ENCODE measurements around the gene PTPRT.

DNA sequence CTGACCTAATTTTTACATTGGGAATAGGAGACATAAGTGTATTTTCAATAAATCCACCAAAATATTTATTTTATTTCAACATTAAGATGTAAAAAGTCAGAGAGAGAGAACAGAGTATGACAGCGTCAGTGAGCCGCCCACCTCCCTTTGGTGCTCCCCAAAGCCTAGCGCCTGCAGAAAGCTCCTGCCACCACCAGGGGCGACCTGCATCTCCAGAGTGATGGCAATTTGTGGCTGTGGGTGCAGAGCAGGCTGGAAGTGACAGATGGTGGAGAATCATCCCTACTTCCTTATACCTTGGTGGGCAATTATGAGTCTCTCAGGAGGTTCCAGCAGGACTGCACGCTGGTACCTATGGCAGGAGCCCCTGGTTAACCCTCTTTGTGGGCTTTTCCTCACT lies 87.3 kb downstream of the PTPRT start:
- TF ChIP-seq HDGF (IDR thresholded peaks at IDR 0.05; ENCODE audit: borderline replicate concordance) (no peak), NFRKB (IDR thresholded peaks at IDR 0.05) (no peak), BHLHE40 (IDR thresholded peaks at IDR 0.05; ENCODE audit: borderline replicate concordance) (no peak), ARNT (IDR thresholded peaks at IDR 0.05) (no peak), FOXK2 (IDR thresholded peaks at IDR 0.05) (no peak), L3MBTL2 (conservative IDR thresholded peaks at IDR 0.05) (no peak)
